Measurements from ENCODE around the gene CHRNA3. TPM values are rescaled to one million over a fixed set of nuclear protein-coding genes. Genes with fewer than 3 reads are reported as not detected.

Gene CHRNA3
- total and polyA plus RNA-seq, 3 donors from 2014 or later, result 3.1 to 5.7 (median 4.5) TPM

DNA sequence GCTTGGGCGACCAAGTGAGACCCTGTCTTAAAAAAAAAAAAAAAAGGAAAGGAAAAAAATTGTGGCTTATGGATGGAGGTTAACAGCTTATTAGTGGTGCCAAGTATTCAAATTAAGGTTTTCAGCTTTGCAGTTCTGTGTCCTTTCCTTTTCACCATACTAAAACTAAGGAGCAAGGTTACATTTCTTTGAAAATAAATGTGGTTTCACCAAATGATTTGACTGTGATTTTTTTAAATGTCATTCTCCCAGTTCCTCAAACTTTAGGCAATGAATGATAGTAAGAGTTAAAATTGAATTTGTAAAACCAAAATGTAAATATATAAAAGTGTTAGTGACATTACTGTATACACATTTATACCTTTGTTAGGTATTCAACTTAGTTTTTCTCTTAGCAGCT, 45.9 kb downstream of the CHRNA3 start:
- intact Hi-C loops (cut with DNase I; ENCODE audit: low total_unique reads), result no loop called here
- 89 to 100% methylated on average over 1 of the region's 1 CpG for WGBS, 2 donors

DNA sequence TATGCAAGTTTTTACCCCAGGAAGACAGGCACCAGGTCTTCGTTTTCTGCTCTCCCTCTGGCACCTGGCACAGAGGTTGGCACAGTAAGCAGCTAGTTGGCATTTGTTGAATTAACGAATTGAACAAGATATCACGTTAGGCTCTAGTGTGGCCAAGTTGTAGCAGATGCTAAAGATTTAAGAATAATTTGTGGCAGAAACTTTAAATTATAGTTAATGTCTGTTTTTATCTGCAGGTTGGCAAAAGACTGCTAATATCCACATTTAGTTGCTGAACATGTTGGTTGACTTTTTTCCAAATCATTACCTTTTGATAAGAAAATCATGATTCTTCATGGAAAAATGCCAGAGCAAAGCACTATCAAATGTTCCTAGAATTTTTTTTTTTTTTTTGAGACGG, 47.4 kb downstream of the CHRNA3 start:
- Histone ChIP-seq H3K36me3 (ENCODE audit: low read depth, missing control alignments) (no peaks in the 10 kb centered on the region), H3K27ac (no peak overlapping the region), H3K27me3 (no peaks in the 10 kb centered on the region), H3K4me3 (no peak overlapping the region), H3K4me1 (no peaks in the 10 kb centered on the region), H3K9me3 (no peaks in the 10 kb centered on the region)
- intact Hi-C loops (cut with DNase I; ENCODE audit: low total_unique reads), result no loop called here
- no peak for DNase-seq
- WGBS, 2 donors, result 70 to 82% methylated on average over 4 of the region's 4 CpGs
- TF ChIP-seq POLR2A (IDR thresholded peaks at IDR 0.05), result no peak
- no peak for TF ChIP-seq CTCF (IDR thresholded peaks at IDR 0.05)

More for the DNA sequence above, 45.9 kb downstream of the CHRNA3 start:
- TF ChIP-seq CTCF (IDR thresholded peaks at IDR 0.05) (no peak), POLR2A (IDR thresholded peaks at IDR 0.05) (no peak)
- H3K27ac ChIP-seq, result no peak overlapping the region
- H3K36me3 ChIP-seq (ENCODE audit: low read depth, missing control alignments), result no peaks in the 10 kb centered on the region
- DNase-seq, result no peak
- no peak overlapping the region for H3K4me3 ChIP-seq
- no peaks in the 10 kb centered on the region for H3K9me3 ChIP-seq
- H3K27me3 ChIP-seq, result no peaks in the 10 kb centered on the region
- H3K4me1 ChIP-seq, result no peaks in the 10 kb centered on the region

GRCh38 chr15:78571382-78571781, 49.4 kb downstream of the CHRNA3 start:
- no peaks in the 10 kb centered on the region for H3K36me3 ChIP-seq (ENCODE audit: low read depth, missing control alignments)
- no peak overlapping the region for H3K27ac ChIP-seq
- no peaks in the 10 kb centered on the region for H3K27me3 ChIP-seq
- TF ChIP-seq CTCF (IDR thresholded peaks at IDR 0.05) (no peak), POLR2A (IDR thresholded peaks at IDR 0.05) (no peak)
- H3K9me3 ChIP-seq, result no peaks in the 10 kb centered on the region
- DNase-seq, result no peak
- no peak overlapping the region for H3K4me3 ChIP-seq
- WGBS, 2 donors, result 58 to 60% methylated on average over 4 of the region's 4 CpGs
- H3K4me1 ChIP-seq, result peaks cover 1% of the 10 kb centered on the region
- intact Hi-C loops (cut with DNase I; ENCODE audit: low total_unique reads), result no loop called here

DNA sequence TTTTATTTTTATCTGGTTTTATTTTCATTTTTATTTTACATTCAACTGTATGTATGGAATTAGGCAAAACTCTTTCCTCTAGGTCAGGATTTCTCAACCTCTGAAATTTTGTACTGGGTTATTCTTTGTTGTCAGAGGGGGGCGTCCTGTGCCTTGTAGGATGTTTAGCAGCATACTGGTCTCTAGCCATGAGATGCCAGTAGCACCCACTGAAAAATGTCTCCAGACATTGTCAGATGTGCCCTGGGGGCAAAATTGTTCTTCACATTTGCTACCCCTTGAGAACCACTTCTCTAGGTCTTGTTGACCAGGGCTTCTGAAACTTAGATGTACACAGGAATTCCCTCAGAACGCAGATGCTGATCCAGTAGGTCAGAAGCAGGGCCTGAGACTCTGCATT, 50.1 kb downstream of the CHRNA3 start:
- intact Hi-C loops (cut with DNase I; ENCODE audit: low total_unique reads), result no loop called here
- WGBS, 2 donors, result 88 to 91% methylated on average over 2 of the region's 2 CpGs
- no peaks in the 10 kb centered on the region for H3K9me3 ChIP-seq
- H3K4me1 ChIP-seq, result peaks cover 3% of the 10 kb centered on the region
- H3K27me3 ChIP-seq, result no peaks in the 10 kb centered on the region
- no peak for DNase-seq
- TF ChIP-seq CTCF (IDR thresholded peaks at IDR 0.05) (no peak), POLR2A (IDR thresholded peaks at IDR 0.05) (no peak)
- no peak overlapping the region for H3K4me3 ChIP-seq
- no peaks in the 10 kb centered on the region for H3K36me3 ChIP-seq (ENCODE audit: low read depth, missing control alignments)
- no peak overlapping the region for H3K27ac ChIP-seq

DNA sequence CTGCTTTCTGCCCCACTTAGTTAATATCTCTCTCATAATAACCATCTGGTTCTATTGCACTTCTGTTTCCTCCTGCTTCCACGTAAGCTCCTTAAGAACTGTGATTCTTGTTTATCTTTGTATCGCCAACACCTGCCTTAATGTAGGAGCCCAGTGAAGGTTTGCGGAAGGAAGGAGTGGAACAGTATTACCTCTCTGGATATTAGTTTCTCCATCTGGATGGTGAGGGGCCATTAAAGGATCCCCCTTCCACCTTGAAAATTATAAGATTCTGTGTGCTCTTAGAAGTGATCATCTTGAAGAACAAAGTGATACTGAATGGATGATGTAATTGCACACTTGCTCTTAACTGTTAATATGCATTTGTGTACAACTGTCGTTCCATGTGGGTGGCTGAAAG, 53.3 kb downstream of the CHRNA3 start:
- Histone ChIP-seq H3K27ac (no peak overlapping the region), H3K4me3 (no peak overlapping the region), H3K27me3 (no peaks in the 10 kb centered on the region), H3K36me3 (ENCODE audit: low read depth, missing control alignments) (no peaks in the 10 kb centered on the region), H3K9me3 (no peaks in the 10 kb centered on the region), H3K4me1 (peaks cover 9% of the 10 kb centered on the region)
- TF ChIP-seq POLR2A (IDR thresholded peaks at IDR 0.05), result no peak
- no peak for DNase-seq
- intact Hi-C loops (cut with DNase I; ENCODE audit: low total_unique reads), result loop anchor here (10.0 kb wide), 1 partner anchor 63 kb away; the partner anchor contains the start of gene HYKK
- WGBS, 2 donors, result 48 to 68% methylated on average over 4 of the region's 4 CpGs
